ENCODE measurements around the gene C14orf180.
"Not testable (repeated sequence)": the region's sequence is repeated elsewhere in the genome, so short reads cannot be mapped to it uniquely, and the experiment has no call there.

Gene C14orf180

DNA sequence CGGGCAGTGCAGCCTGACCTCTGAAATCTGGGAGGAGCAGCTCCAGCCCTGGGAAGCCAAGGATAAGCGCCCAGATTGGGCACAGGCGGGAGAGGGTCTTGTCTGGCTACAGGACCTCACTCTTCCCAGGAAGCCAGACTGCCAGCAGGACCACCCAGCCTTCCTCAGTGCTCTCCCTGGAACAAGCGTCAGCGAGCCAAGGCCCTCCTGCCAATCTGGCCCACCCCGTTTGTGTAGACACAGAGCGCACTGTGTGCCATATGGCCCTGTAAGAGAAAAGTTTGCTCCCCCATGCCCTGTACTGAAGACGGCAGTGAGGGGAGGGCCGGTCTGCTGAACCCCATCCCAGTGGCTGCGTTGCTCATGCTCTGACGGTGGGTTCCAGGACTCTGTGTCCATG lies 1.2 kb upstream of the C14orf180 start:
- Histone ChIP-seq H3K27me3 (ENCODE audit: control insufficient read depth, insufficient read depth, low read length) (peaks cover 42% of the 10 kb centered on the region), H3K4me3 (ENCODE audit: low read length) (no peak overlapping the region), H3K9ac (ENCODE audit: low read length) (no peak overlapping the region), H3K9me3 (ENCODE audit: control insufficient read depth, low read length) (no peaks in the 10 kb centered on the region), H3K4me1 (ENCODE audit: control insufficient read depth, insufficient read depth, low read length) (peaks cover 46% of the 10 kb centered on the region), H3K36me3 (ENCODE audit: control insufficient read depth, insufficient read depth, low read length) (no peaks in the 10 kb centered on the region)

DNA sequence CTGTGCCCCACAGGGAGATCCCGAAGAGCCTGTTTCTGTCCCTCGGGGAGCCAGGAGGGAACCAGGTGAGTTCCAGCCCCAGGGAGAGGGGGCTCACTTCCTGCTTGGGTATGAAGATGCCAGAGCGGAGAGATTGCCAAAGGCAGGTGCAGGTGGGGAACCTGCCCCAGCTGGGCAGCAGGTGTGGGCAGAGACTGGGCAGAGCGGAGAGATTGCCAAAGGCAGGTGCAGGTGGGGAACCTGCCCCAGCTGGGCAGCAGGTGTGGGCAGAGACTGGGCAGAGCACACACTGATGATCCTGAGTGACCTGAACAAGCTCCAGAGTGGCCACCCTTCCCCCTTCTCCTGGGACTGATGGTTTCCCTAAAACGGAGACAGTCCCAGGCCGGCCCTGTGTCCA lies 375 bp downstream of the C14orf180 start:
- not testable (repeated sequence) for H3K9ac ChIP-seq (ENCODE audit: low read length); H3K36me3 ChIP-seq (ENCODE audit: control insufficient read depth, insufficient read depth, low read length); H3K9me3 ChIP-seq (ENCODE audit: control insufficient read depth, low read length); H3K4me3 ChIP-seq (ENCODE audit: low read length)
- Histone ChIP-seq H3K4me1 (ENCODE audit: control insufficient read depth, insufficient read depth, low read length) (peaks cover 46% of the 10 kb centered on the region), H3K27me3 (ENCODE audit: control insufficient read depth, insufficient read depth, low read length) (peaks cover 42% of the 10 kb centered on the region)

DNA sequence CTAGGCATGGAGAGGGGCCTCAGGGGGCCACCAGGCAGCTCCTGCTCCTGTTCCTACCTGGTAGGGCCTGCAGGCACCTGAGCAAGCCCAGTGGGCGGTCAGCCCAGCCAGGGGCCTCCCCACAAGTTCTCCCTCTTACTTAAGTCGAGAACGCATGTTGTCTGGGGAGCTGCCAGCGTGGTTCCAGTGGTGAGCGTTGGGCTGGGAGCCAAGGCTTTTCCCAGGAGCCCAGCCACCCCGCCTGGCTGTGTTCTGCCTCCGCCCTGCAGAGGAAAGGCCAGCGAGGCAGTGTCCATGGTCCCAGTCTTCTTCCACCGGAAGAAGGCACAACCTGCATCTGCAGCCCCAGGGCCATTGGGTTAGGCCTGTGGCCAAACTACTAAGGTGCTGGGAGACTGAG lies 1.4 kb downstream of the C14orf180 start:
- peaks cover 46% of the 10 kb centered on the region for H3K4me1 ChIP-seq (ENCODE audit: control insufficient read depth, insufficient read depth, low read length)
- H3K36me3 ChIP-seq (ENCODE audit: control insufficient read depth, insufficient read depth, low read length): no peaks in the 10 kb centered on the region
- no peak overlapping the region for H3K4me3 ChIP-seq (ENCODE audit: low read length)
- peaks cover 42% of the 10 kb centered on the region for H3K27me3 ChIP-seq (ENCODE audit: control insufficient read depth, insufficient read depth, low read length)
- no peaks in the 10 kb centered on the region for H3K9me3 ChIP-seq (ENCODE audit: control insufficient read depth, low read length)
- H3K9ac ChIP-seq (ENCODE audit: low read length): no peak overlapping the region

DNA sequence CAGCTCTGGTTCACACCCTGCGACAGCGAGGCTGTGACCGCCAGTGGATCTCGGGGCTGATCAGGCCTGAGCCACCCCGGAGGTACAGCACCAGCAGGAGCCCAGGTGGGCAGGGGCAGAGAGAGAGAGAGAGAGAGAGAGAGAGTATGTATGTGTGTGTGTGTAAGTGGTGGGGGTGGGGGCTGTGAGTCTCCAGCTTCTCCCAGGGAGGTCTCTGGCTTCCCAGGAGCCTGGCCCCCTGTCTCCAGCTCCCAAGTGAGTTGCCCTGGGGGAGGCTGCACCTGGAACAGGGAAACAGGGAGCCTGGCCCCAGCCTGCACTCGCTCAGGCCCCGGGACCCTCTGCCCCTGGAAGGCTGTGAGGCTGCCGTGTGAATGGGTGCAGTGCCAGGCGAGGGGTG lies 2.0 kb downstream of the C14orf180 start:
- Histone ChIP-seq H3K27me3 (ENCODE audit: control insufficient read depth, insufficient read depth, low read length) (peaks cover 36% of the 10 kb centered on the region), H3K9ac (ENCODE audit: low read length) (no peak overlapping the region), H3K36me3 (ENCODE audit: control insufficient read depth, insufficient read depth, low read length) (no peaks in the 10 kb centered on the region), H3K4me1 (ENCODE audit: control insufficient read depth, insufficient read depth, low read length) (peaks cover 43% of the 10 kb centered on the region), H3K4me3 (ENCODE audit: low read length) (no peak overlapping the region), H3K9me3 (ENCODE audit: control insufficient read depth, low read length) (no peaks in the 10 kb centered on the region)

DNA sequence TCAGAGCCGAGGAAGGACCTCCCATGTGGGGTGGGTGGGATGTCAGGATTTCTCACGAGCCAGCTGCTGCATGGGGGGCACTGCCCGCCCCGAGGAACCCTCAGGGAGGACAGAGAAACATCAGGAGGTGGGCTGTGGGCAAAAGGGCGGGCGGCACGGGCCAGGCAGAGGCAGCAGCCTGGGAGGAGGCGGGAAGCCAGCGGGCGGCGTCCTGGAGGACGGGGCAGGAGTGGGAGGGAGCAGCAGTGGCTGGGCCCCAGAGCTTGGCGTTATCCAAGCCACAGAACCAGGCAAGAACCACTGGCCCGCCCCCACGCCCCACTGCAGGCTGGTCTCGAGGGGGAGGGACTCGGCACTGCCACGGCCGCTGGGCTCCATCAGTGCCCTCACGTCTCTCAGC lies 2.4 kb downstream of the C14orf180 start:
- H3K27me3 ChIP-seq (ENCODE audit: control insufficient read depth, insufficient read depth, low read length): peaks cover 36% of the 10 kb centered on the region

DNA sequence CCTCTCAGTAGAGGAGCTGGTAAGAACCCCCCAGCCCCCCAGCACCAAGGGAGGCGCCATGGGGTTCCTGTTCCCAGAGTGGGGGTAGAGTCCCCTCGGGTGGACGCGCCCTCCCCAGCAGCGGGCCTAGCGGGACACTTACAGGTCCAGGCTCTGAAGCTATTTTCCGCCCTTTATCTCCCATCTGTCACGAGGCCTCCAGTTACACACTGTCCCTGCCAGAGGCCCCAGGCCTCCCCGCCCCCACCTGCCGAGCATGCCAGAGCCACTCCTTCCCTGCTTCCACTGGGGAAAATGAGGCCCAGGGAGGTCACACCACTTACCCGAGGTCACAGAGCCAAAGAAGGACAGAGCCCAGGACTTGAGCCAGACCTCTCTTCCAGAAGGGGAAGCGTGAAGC lies 3.1 kb downstream of the C14orf180 start:
- H3K9me3 ChIP-seq (ENCODE audit: control insufficient read depth, low read length): no peaks in the 10 kb centered on the region
- H3K9ac ChIP-seq (ENCODE audit: low read length): no peak overlapping the region
- no peak overlapping the region for H3K4me3 ChIP-seq (ENCODE audit: low read length)
- peaks cover 31% of the 10 kb centered on the region for H3K4me1 ChIP-seq (ENCODE audit: control insufficient read depth, insufficient read depth, low read length)
- peaks cover 31% of the 10 kb centered on the region for H3K27me3 ChIP-seq (ENCODE audit: control insufficient read depth, insufficient read depth, low read length)
- no peaks in the 10 kb centered on the region for H3K36me3 ChIP-seq (ENCODE audit: control insufficient read depth, insufficient read depth, low read length)

More for the DNA sequence above, 2.4 kb downstream of the C14orf180 start:
- Histone ChIP-seq H3K4me1 (ENCODE audit: control insufficient read depth, insufficient read depth, low read length) (peaks cover 38% of the 10 kb centered on the region), H3K9ac (ENCODE audit: low read length) (no peak overlapping the region), H3K36me3 (ENCODE audit: control insufficient read depth, insufficient read depth, low read length) (no peaks in the 10 kb centered on the region), H3K4me3 (ENCODE audit: low read length) (no peak overlapping the region), H3K9me3 (ENCODE audit: control insufficient read depth, low read length) (no peaks in the 10 kb centered on the region)

DNA sequence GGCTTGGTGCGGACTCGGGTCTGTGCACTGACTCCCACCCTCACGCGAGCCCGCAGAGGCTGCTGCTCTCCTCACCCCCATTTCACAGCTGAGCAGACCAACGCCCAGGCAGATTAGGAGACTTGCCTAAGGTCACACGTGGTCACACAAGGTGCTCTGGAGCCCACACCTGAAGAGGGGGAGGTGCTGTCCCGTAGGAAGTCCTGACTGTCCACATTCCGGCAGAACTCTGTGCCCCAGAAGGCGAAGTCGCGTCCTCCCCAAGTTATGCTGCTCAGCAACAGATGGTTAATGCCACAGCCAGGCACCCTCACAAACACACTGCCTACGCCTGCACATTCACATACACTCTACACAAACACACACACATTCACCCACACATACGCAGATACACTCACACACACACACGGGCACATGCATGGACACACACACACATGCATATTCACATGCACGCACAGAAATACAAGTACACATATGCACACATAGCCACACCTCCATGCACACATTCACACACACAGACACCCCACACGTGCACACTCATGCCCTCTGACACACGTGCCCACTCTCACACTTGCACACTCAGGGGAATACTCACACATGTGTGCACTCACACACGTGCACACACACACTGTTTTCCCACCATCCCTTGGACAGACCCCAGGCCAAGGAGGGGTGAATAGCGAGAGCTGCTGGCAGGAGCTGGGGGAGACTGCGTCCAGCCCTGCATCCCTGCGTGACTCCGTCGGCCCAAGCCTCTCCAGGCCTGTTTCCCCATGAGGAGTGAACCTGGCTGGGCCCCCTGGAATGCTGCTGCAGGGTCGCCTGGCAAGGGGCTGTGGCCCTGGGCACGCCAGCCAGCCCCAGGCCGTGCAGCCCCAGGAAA lies 4.1 kb downstream of the C14orf180 start:
- H3K27me3 ChIP-seq (ENCODE audit: control insufficient read depth, insufficient read depth, low read length): peaks cover 26% of the 10 kb centered on the region
- no peaks in the 10 kb centered on the region for H3K9me3 ChIP-seq (ENCODE audit: control insufficient read depth, low read length)
- no peak overlapping the region for H3K9ac ChIP-seq (ENCODE audit: low read length)
- H3K4me3 ChIP-seq (ENCODE audit: low read length): no peak overlapping the region
- H3K4me1 ChIP-seq (ENCODE audit: control insufficient read depth, insufficient read depth, low read length): peaks cover 24% of the 10 kb centered on the region
- H3K36me3 ChIP-seq (ENCODE audit: control insufficient read depth, insufficient read depth, low read length): no peaks in the 10 kb centered on the region

DNA sequence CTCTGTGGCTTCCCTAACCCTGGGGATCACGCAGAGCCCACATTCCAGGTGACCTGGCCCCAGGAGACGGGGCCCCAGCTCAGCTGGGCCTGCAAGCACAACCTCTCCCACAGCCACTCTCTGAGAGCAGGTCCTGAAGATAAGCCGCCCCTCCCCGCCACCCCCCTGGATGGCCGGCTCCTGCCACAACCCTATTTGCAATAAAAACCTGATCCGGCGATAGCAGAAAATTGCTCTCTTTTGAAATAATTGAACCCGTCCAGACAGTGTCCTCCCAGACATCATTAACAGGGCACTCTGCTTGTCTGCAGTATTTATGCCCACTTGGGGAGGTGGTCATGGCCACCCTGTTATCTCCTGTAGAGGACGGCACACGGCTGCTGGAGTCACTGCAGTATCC lies 5.0 kb downstream of the C14orf180 start:
- Histone ChIP-seq H3K9ac (ENCODE audit: low read length) (no peak overlapping the region), H3K27me3 (ENCODE audit: control insufficient read depth, insufficient read depth, low read length) (peaks cover 22% of the 10 kb centered on the region), H3K4me3 (ENCODE audit: low read length) (no peak overlapping the region), H3K4me1 (ENCODE audit: control insufficient read depth, insufficient read depth, low read length) (peaks cover 15% of the 10 kb centered on the region), H3K36me3 (ENCODE audit: control insufficient read depth, insufficient read depth, low read length) (no peaks in the 10 kb centered on the region), H3K9me3 (ENCODE audit: control insufficient read depth, low read length) (no peaks in the 10 kb centered on the region)

DNA sequence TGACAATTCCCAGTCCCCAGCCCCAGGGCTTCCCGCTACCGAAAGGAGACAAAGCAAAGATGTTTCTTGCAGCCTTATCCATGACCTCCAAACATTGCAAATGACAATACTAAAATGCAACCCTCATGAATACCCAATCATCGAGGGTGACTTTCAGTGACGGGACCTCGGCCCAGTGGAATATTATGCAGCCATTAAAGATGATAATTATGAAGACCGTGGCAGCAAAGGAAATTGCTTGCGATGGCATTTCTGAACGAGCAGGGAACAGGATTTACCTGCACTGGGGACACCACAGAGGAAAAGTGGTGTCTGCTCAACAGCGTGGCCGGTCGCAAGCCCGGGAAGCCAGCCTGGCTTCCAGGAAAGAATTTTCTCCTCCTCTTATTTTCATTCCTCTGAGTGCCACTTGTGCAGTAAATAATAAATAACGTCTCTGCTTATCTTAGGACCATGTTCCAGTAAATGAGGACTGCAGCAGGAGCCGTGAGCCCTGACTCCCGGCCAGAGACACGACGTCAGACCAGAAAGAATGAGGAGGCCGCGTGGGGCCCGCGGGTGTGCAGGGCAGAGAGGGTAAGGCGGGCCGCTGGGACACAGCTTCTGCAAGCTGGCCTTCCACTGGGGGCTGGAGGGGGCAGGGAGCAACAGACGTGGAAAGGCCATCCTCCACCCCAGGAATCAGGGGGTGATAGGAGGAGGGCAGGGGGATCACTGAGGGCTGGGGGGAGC lies 6.6 kb downstream of the C14orf180 start:
- peaks cover 2% of the 10 kb centered on the region for H3K4me1 ChIP-seq (ENCODE audit: control insufficient read depth, insufficient read depth, low read length)
- no peaks in the 10 kb centered on the region for H3K36me3 ChIP-seq (ENCODE audit: control insufficient read depth, insufficient read depth, low read length)
- no peaks in the 10 kb centered on the region for H3K9me3 ChIP-seq (ENCODE audit: control insufficient read depth, low read length)
- H3K27me3 ChIP-seq (ENCODE audit: control insufficient read depth, insufficient read depth, low read length): peaks cover 11% of the 10 kb centered on the region
- H3K9ac ChIP-seq (ENCODE audit: low read length): no peak overlapping the region
- H3K4me3 ChIP-seq (ENCODE audit: low read length): no peak overlapping the region

DNA sequence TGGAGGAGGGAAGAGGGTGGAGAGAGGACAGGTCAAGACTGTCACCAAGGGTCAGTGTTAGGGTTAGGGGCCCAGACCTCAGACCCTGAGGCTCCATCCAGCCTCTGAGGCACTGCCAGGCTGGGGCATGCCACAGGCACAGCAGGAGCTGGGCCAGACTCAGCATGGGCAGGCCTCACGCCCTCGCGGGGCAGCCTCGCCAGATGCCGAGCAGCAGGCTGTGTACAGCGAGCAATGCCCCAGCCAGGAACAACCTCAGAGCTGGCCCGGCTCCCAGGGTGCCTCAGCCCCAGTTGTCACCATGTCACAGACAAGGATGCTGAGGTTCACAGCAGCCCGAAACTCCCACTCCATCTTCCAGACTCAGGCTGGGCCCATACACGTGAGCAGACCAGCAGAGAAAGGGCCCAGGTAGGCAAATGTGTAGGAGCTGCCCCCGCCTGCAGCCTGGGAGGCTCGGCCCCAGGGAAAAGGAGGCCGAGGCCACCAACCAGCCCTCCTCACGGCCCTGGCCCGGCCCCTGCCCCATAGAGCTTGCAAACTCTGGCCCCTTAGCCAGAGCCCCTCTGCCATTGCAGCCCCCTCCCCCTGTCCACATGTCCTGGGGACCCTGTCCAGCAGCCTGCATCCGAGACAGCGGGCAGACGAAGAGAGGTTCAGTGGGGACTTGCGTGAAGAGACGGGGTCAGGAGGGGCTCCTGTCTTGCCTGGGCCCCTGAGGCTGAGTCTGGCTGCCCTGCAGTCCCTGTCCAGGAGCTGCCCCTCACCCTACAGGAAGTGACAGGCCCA lies 7.5 kb downstream of the C14orf180 start:
- H3K4me3 ChIP-seq (ENCODE audit: low read length): no peak overlapping the region
- no peaks in the 10 kb centered on the region for H3K9me3 ChIP-seq (ENCODE audit: control insufficient read depth, low read length)
- peaks cover 11% of the 10 kb centered on the region for H3K27me3 ChIP-seq (ENCODE audit: control insufficient read depth, insufficient read depth, low read length)
- H3K4me1 ChIP-seq (ENCODE audit: control insufficient read depth, insufficient read depth, low read length): no peaks in the 10 kb centered on the region
- H3K9ac ChIP-seq (ENCODE audit: low read length): no peak overlapping the region
- no peaks in the 10 kb centered on the region for H3K36me3 ChIP-seq (ENCODE audit: control insufficient read depth, insufficient read depth, low read length)

DNA sequence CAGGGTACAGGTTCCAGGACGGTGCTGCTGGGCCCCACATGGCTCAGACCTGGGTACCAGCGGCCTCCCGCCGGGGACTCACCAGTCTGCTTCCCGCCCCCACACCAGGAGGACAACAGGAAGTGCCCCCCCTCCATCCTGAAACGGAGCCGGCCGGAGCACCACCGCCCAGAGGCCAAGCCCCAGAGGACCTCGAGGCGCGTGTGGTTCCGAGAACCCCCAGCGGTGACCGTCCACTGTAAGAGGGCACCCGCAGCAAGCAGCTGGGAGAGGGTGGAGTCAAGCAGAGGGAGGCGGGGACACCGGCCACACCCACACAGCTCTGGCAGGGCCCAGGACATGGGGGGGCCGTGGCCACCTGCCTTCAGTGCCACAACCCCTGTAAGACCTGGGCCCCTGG lies 8.1 kb downstream of the C14orf180 start:
- peaks cover 8% of the 10 kb centered on the region for H3K27me3 ChIP-seq (ENCODE audit: control insufficient read depth, insufficient read depth, low read length)
- H3K36me3 ChIP-seq (ENCODE audit: control insufficient read depth, insufficient read depth, low read length): no peaks in the 10 kb centered on the region
- H3K4me1 ChIP-seq (ENCODE audit: control insufficient read depth, insufficient read depth, low read length): no peaks in the 10 kb centered on the region
- H3K9me3 ChIP-seq (ENCODE audit: control insufficient read depth, low read length): no peaks in the 10 kb centered on the region
- H3K9ac ChIP-seq (ENCODE audit: low read length): no peak overlapping the region
- no peak overlapping the region for H3K4me3 ChIP-seq (ENCODE audit: low read length)
